ENCODE results near the gene GDI2. TPM values are rescaled to one million over a fixed set of nuclear protein-coding genes. Genes with fewer than 3 reads are reported as not detected.

GDI2 gene
- total RNA-seq, 1 experiment from 2014 or later, result 144 TPM

DNA sequence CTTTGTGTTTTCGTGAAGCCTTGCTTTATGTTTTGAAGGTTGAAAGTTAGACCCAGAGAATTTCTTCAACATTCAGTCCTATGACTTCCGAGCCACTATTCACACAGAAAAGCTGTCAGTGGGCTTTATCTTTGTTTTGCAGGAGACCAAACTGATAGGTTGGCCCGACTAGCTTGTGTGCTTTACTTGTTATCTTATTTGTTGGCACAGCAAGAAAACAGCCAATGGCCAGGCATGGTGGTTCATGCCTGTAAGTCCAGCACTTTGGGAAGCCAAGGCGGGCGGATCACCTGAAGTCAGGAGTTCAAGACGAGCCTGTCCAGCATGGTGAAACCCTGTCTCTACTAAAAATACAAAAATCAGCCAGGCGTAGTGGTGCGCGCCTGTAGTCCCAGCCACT, 16.0 kb upstream of the GDI2 start:
- ATAC-seq (no peak), DNase-seq (ENCODE audit: low read depth, low spot score) (no peak)
- H3K27ac ChIP-seq (ENCODE audit: low read depth, low read length), result no peak overlapping the region
- no peaks in the 10 kb centered on the region for H3K36me3 ChIP-seq (ENCODE audit: control insufficient read depth in 1 of 2, insufficient read depth in 2 of 2, low read length in 2 of 2)
- H3K4me2 ChIP-seq (ENCODE audit: low read length), result no peak overlapping the region
- ChIA-PET CTCF (no interaction called here), RAD21 (ENCODE audit: low non-redundant PET in 1 of 2, low total read pairs in 2 of 2, uncharacterized antibody in 2 of 2, unreplicated experiment in 2 of 2) (no interaction called here), POLR2A (no interaction called here)
- no peaks in the 10 kb centered on the region for H3K27me3 ChIP-seq (ENCODE audit: insufficient read depth, low read length)
- peaks cover 2 to 8% of the 10 kb centered on the region in 2 experiments; a peak in 3 of 4 replicates for H3K4me1 ChIP-seq (ENCODE audit: control insufficient read depth in 1 of 2, insufficient read depth in 2 of 2, low read length in 2 of 2)
- H3K9me3 ChIP-seq (ENCODE audit: control insufficient read depth in 1 of 2, insufficient read depth in 1 of 2, low read depth in 1 of 2, low read length in 2 of 2), result no peaks in the 10 kb centered on the region
- no TSS peak for BruUV-seq (replicated peaks)
- intact Hi-C loops (cut with micrococcal nuclease), result no loop called here
- no peaks in the 10 kb centered on the region for H3K79me2 ChIP-seq (ENCODE audit: insufficient read depth, low read length)
- no peak overlapping the region for H3K4me3 ChIP-seq (replicated peaks in 1 of 2; ENCODE audit: low read depth in 1 of 2, low read length in 2 of 2)
- no peak overlapping the region for H3K9ac ChIP-seq (ENCODE audit: low read length)
- TF ChIP-seq FOSL1 (IDR thresholded peaks at IDR 0.05; ENCODE audit: low read depth) (no peak), SP1 (IDR thresholded peaks at IDR 0.05; ENCODE audit: low read depth) (no peak), SIN3A (IDR thresholded peaks at IDR 0.05; ENCODE audit: low read depth) (no peak), JUND (IDR thresholded peaks at IDR 0.05) (no peak), YY1 (IDR thresholded peaks at IDR 0.05; ENCODE audit: extremely low read depth, insufficient replicate concordance, low read depth, low read length) (no peak), EGR1 (IDR thresholded peaks at IDR 0.05; ENCODE audit: low read depth) (no peak), TCF7L2 (IDR thresholded peaks at IDR 0.05; ENCODE audit: borderline replicate concordance, extremely low read depth, insufficient read depth, insufficient read length) (no peak)
- TF ChIP-seq, protein P1, sequence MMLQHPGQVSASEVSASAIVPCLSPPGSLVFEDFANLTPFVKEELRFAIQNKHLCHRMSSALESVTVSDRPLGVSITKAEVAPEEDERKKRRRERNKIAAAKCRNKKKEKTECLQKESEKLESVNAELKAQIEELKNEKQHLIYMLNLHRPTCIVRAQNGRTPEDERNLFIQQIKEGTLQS (IDR thresholded peaks at IDR 0.05), result no peak
- no peak overlapping the region for H2AFZ ChIP-seq (ENCODE audit: low read depth, low read length, poor library complexity, severe bottlenecking)
- no peaks in the 10 kb centered on the region for H3K9me2 ChIP-seq (ENCODE audit: insufficient read depth)
- no peaks in the 10 kb centered on the region for H4K20me1 ChIP-seq (ENCODE audit: insufficient read depth)

DNA sequence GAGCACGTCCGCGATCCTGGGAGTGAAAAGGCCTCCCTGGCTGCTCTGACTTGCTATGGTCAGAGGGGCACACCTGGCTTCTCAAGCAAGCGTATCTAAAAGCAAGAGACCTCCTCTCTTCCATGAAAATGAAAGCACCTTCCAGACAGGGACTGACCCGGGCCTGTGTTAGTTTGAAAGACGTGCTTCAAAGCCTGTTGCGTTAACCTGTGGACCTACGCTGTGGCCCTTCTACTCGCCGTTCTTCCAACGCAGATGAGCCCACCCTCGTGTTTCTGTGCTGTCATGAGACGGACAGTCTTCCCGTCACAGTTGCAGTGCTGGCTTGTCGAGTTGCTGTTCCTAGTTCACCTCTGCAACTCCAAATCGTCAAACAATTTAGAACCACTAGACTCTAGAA, 15.5 kb upstream of the GDI2 start:
- H3K9me2 ChIP-seq (ENCODE audit: insufficient read depth), result no peaks in the 10 kb centered on the region
- ChIA-PET POLR2A (no interaction called here), CTCF (no interaction called here), RAD21 (ENCODE audit: low non-redundant PET in 1 of 2, low total read pairs in 2 of 2, uncharacterized antibody in 2 of 2, unreplicated experiment in 2 of 2) (no interaction called here)
- intact Hi-C loops (cut with micrococcal nuclease), result no loop called here
- no peaks in the 10 kb centered on the region for H4K20me1 ChIP-seq (ENCODE audit: insufficient read depth)
- H3K36me3 ChIP-seq (ENCODE audit: control insufficient read depth in 1 of 2, insufficient read depth in 2 of 2, low read length in 2 of 2), result no peaks in the 10 kb centered on the region
- no TSS peak for BruUV-seq (replicated peaks)
- TF ChIP-seq, protein P2, sequence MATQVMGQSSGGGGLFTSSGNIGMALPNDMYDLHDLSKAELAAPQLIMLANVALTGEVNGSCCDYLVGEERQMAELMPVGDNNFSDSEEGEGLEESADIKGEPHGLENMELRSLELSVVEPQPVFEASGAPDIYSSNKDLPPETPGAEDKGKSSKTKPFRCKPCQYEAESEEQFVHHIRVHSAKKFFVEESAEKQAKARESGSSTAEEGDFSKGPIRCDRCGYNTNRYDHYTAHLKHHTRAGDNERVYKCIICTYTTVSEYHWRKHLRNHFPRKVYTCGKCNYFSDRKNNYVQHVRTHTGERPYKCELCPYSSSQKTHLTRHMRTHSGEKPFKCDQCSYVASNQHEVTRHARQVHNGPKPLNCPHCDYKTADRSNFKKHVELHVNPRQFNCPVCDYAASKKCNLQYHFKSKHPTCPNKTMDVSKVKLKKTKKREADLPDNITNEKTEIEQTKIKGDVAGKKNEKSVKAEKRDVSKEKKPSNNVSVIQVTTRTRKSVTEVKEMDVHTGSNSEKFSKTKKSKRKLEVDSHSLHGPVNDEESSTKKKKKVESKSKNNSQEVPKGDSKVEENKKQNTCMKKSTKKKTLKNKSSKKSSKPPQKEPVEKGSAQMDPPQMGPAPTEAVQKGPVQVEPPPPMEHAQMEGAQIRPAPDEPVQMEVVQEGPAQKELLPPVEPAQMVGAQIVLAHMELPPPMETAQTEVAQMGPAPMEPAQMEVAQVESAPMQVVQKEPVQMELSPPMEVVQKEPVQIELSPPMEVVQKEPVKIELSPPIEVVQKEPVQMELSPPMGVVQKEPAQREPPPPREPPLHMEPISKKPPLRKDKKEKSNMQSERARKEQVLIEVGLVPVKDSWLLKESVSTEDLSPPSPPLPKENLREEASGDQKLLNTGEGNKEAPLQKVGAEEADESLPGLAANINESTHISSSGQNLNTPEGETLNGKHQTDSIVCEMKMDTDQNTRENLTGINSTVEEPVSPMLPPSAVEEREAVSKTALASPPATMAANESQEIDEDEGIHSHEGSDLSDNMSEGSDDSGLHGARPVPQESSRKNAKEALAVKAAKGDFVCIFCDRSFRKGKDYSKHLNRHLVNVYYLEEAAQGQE (IDR thresholded peaks at IDR 0.05; ENCODE audit: low read depth), result no peak
- no peak for TF ChIP-seq SIN3A (IDR thresholded peaks at IDR 0.05; ENCODE audit: low read depth)
- TF ChIP-seq, protein P3, sequence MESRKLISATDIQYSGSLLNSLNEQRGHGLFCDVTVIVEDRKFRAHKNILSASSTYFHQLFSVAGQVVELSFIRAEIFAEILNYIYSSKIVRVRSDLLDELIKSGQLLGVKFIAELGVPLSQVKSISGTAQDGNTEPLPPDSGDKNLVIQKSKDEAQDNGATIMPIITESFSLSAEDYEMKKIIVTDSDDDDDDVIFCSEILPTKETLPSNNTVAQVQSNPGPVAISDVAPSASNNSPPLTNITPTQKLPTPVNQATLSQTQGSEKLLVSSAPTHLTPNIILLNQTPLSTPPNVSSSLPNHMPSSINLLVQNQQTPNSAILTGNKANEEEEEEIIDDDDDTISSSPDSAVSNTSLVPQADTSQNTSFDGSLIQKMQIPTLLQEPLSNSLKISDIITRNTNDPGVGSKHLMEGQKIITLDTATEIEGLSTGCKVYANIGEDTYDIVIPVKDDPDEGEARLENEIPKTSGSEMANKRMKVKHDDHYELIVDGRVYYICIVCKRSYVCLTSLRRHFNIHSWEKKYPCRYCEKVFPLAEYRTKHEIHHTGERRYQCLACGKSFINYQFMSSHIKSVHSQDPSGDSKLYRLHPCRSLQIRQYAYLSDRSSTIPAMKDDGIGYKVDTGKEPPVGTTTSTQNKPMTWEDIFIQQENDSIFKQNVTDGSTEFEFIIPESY (IDR thresholded peaks at IDR 0.05; ENCODE audit: extremely low read depth, insufficient replicate concordance, low read length), result no peak
- no peak for TF ChIP-seq POLR2AphosphoS5 (IDR thresholded peaks at IDR 0.05; ENCODE audit: low read depth, low read length)
- no peak for TF ChIP-seq JUND (IDR thresholded peaks at IDR 0.05)
- TF ChIP-seq, protein P4, sequence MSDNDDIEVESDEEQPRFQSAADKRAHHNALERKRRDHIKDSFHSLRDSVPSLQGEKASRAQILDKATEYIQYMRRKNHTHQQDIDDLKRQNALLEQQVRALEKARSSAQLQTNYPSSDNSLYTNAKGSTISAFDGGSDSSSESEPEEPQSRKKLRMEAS (IDR thresholded peaks at IDR 0.05), result no peak
- no peak for TF ChIP-seq CBX3 (IDR thresholded peaks at IDR 0.05; ENCODE audit: low read depth)
- no peak for TF ChIP-seq EZH2phosphoT487 (IDR thresholded peaks at IDR 0.05; ENCODE audit: borderline replicate concordance)
- TF ChIP-seq YY1 (IDR thresholded peaks at IDR 0.05; ENCODE audit: extremely low read depth, insufficient replicate concordance, low read depth, low read length), result no peak
- no peak for TF ChIP-seq CEBPB (IDR thresholded peaks at IDR 0.05; ENCODE audit: low read depth)
- TF ChIP-seq TCF7L2 (IDR thresholded peaks at IDR 0.05; ENCODE audit: borderline replicate concordance, extremely low read depth, insufficient read depth, insufficient read length), result no peak
- no peak for TF ChIP-seq POLR2A (IDR thresholded peaks at IDR 0.05; ENCODE audit: borderline replicate concordance, extremely low read depth, insufficient read depth, insufficient read length)
- no peaks in the 10 kb centered on the region for H3K79me2 ChIP-seq (ENCODE audit: insufficient read depth, low read length)
- H3K27me3 ChIP-seq (ENCODE audit: insufficient read depth, low read length), result no peaks in the 10 kb centered on the region
- H3K4me2 ChIP-seq (ENCODE audit: low read length), result no peak overlapping the region
- peaks cover 2 to 8% of the 10 kb centered on the region in 2 experiments; a peak in 3 of 4 replicates for H3K4me1 ChIP-seq (ENCODE audit: control insufficient read depth in 1 of 2, insufficient read depth in 2 of 2, low read length in 2 of 2)
- H3K27ac ChIP-seq (ENCODE audit: low read depth, low read length), result no peak overlapping the region
- DNase-seq (ENCODE audit: low read depth, low spot score) (no peak), ATAC-seq (no peak)
- H3K9ac ChIP-seq (ENCODE audit: low read length), result no peak overlapping the region
- no peak overlapping the region for H2AFZ ChIP-seq (ENCODE audit: low read depth, low read length, poor library complexity, severe bottlenecking)
- no peak overlapping the region for H3K4me3 ChIP-seq (replicated peaks in 1 of 2; ENCODE audit: low read depth in 1 of 2, low read length in 2 of 2)
- no peaks in the 10 kb centered on the region for H3K9me3 ChIP-seq (ENCODE audit: control insufficient read depth in 1 of 2, insufficient read depth in 1 of 2, low read depth in 1 of 2, low read length in 2 of 2)
